ENCODE results near the gene REPIN1. TPM values are rescaled to one million over a fixed set of nuclear protein-coding genes. Genes with fewer than 3 reads are reported as not detected.

REPIN1 gene
- total RNA-seq, 1 experiment from 2014 or later, result 106 TPM

DNA sequence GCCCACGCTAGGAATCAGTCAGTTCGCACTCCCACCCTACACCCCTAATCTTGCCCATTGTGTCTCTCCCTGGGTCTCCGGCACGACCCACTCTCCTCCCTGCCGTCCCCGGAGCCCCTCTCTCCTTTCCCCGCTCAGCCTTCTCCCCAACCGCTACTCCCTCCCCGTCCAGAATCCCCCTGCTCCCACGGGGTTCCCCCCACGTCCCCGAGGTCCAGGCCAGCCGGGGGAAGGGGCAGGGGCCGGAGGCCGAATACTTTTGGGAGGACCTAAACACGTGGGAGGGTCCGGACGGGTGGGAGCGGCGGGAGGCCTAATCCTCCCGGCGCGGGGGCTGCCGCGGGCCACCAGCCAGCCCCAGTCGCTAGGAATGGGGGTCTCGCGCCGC is 27.8 kb upstream of the REPIN1 start:
- Histone ChIP-seq H3K9ac (ENCODE audit: low read length) (no peak overlapping the region), H3K27me3 (ENCODE audit: insufficient read depth, low read length) (no peaks in the 10 kb centered on the region), H2AFZ (ENCODE audit: low read depth, low read length, poor library complexity, severe bottlenecking) (no peak overlapping the region), H3K27ac (ENCODE audit: low read depth, low read length) (no peak overlapping the region), H3K4me3 (replicated peaks in 1 of 2; ENCODE audit: low read depth in 1 of 2, low read length in 2 of 2) (no peak overlapping the region), H3K79me2 (ENCODE audit: insufficient read depth, low read length) (no peaks in the 10 kb centered on the region), H3K9me3 (ENCODE audit: control insufficient read depth in 1 of 2, insufficient read depth in 1 of 2, low read depth in 1 of 2, low read length in 2 of 2) (no peaks in the 10 kb centered on the region), H3K9me2 (ENCODE audit: insufficient read depth) (no peaks in the 10 kb centered on the region), H4K20me1 (ENCODE audit: insufficient read depth) (no peaks in the 10 kb centered on the region), H3K4me2 (ENCODE audit: low read length) (no peak overlapping the region), H3K36me3 (ENCODE audit: control insufficient read depth in 1 of 2, insufficient read depth in 2 of 2, low read length in 2 of 2) (no peaks in the 10 kb centered on the region), H3K4me1 (ENCODE audit: control insufficient read depth in 1 of 2, insufficient read depth in 2 of 2, low read length in 2 of 2) (no peaks in the 10 kb centered on the region)
- DNase-seq (ENCODE audit: low read depth, low spot score) (no peak), ATAC-seq (no peak)
- POLR2A ChIA-PET, result no interaction called here
- CTCF ChIA-PET, result no interaction called here
- intact Hi-C loops (cut with micrococcal nuclease), result no loop called here
- TF ChIP-seq POLR2AphosphoS5 (IDR thresholded peaks at IDR 0.05; ENCODE audit: low read depth, low read length) (no peak), POLR2A (IDR thresholded peaks at IDR 0.05; ENCODE audit: borderline replicate concordance, extremely low read depth, insufficient read depth, insufficient read length) (no peak), JUND (IDR thresholded peaks at IDR 0.05) (no peak)
- TF ChIP-seq, protein P1, sequence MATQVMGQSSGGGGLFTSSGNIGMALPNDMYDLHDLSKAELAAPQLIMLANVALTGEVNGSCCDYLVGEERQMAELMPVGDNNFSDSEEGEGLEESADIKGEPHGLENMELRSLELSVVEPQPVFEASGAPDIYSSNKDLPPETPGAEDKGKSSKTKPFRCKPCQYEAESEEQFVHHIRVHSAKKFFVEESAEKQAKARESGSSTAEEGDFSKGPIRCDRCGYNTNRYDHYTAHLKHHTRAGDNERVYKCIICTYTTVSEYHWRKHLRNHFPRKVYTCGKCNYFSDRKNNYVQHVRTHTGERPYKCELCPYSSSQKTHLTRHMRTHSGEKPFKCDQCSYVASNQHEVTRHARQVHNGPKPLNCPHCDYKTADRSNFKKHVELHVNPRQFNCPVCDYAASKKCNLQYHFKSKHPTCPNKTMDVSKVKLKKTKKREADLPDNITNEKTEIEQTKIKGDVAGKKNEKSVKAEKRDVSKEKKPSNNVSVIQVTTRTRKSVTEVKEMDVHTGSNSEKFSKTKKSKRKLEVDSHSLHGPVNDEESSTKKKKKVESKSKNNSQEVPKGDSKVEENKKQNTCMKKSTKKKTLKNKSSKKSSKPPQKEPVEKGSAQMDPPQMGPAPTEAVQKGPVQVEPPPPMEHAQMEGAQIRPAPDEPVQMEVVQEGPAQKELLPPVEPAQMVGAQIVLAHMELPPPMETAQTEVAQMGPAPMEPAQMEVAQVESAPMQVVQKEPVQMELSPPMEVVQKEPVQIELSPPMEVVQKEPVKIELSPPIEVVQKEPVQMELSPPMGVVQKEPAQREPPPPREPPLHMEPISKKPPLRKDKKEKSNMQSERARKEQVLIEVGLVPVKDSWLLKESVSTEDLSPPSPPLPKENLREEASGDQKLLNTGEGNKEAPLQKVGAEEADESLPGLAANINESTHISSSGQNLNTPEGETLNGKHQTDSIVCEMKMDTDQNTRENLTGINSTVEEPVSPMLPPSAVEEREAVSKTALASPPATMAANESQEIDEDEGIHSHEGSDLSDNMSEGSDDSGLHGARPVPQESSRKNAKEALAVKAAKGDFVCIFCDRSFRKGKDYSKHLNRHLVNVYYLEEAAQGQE (IDR thresholded peaks at IDR 0.05; ENCODE audit: low read depth), result no peak
- no TSS peak for BruUV-seq (replicated peaks)
- RAD21 ChIA-PET (ENCODE audit: low non-redundant PET in 1 of 2, low total read pairs in 2 of 2, uncharacterized antibody in 2 of 2, unreplicated experiment in 2 of 2), result no interaction called here

DNA sequence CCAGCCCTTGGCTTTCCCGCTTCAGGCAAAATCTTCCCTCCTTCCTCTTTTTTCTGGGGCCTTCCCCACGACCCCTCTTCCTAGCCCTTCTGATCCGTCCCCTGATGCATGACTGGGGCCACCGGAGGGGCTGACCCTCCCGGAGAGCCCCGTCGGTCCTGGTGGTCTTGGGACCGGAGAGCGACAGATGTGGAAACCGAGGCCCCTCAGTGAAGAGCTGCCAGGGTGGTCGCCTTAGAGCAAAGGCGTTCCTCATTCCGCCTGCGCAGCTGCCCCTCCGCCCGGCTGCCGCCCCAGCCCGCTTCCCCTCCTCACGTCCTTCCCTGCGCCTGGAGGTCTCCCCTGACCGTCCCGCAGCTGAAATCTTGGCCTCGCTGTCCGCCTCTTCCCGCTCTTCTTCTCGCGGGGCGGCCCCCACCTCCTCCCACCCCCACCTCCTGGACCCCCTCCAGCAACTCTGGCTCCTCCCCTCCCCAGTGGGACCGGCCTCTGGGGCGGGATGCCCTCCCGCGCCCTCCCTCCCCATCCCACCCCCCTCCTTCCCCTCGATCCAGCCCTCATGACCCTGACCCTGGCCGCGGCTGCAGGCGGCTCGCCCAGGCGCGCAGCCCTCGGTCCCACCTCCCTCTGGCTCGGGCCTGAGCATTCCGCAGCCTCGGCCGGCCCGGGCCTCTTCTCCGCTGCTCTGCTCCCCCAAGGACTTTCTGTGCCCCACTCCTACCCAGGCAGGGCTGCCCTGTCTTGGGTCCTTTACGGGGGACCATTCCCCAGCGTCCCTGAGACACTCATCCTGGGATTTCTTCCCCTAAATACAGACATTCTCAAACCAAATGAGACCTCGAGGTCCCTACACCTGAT is 27.1 kb upstream of the REPIN1 start, which contains the start of gene RARRES2:
Gene RARRES2, minus strand, starts transcription at position 367 of the 858 bp plus-strand sequence. CDS start 1,020 bp downstream, outside the sequence.
- CTCF ChIA-PET, result no interaction called here
- no TSS peak for BruUV-seq (replicated peaks)
- no peaks in the 10 kb centered on the region for H3K79me2 ChIP-seq (ENCODE audit: insufficient read depth, low read length)
- TF ChIP-seq JUND (IDR thresholded peaks at IDR 0.05), result no peak
- no peak for TF ChIP-seq EZH2 (IDR thresholded peaks at IDR 0.05)
- TF ChIP-seq SP1 (IDR thresholded peaks at IDR 0.05; ENCODE audit: low read depth), result no peak
- TF ChIP-seq YY1 (IDR thresholded peaks at IDR 0.05; ENCODE audit: extremely low read depth, insufficient replicate concordance, low read depth, low read length), result no peak
- no peak for TF ChIP-seq FOSL1 (IDR thresholded peaks at IDR 0.05; ENCODE audit: low read depth)
- TF ChIP-seq, protein P2, sequence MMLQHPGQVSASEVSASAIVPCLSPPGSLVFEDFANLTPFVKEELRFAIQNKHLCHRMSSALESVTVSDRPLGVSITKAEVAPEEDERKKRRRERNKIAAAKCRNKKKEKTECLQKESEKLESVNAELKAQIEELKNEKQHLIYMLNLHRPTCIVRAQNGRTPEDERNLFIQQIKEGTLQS (IDR thresholded peaks at IDR 0.05), result no peak
- no peak for TF ChIP-seq EZH2phosphoT487 (IDR thresholded peaks at IDR 0.05; ENCODE audit: borderline replicate concordance)
- TF ChIP-seq, protein P1 (IDR thresholded peaks at IDR 0.05; ENCODE audit: low read depth), result no peak
- TF ChIP-seq CBX3 (IDR thresholded peaks at IDR 0.05; ENCODE audit: low read depth), result no peak
- TF ChIP-seq CEBPB (IDR thresholded peaks at IDR 0.05; ENCODE audit: low read depth), result no peak
- no peak for TF ChIP-seq EGR1 (IDR thresholded peaks at IDR 0.05; ENCODE audit: low read depth)

More for the DNA sequence above, 27.1 kb upstream of the REPIN1 start, which contains the start of gene RARRES2:
- Histone ChIP-seq H3K27me3 (ENCODE audit: insufficient read depth, low read length) (no peaks in the 10 kb centered on the region), H3K4me1 (ENCODE audit: control insufficient read depth in 1 of 2, insufficient read depth in 2 of 2, low read length in 2 of 2) (no peaks in the 10 kb centered on the region), H3K4me2 (ENCODE audit: low read length) (no peak within 1 kb of the TSS), H3K9me3 (ENCODE audit: control insufficient read depth in 1 of 2, insufficient read depth in 1 of 2, low read depth in 1 of 2, low read length in 2 of 2) (no peaks in the 10 kb centered on the region), H3K9ac (ENCODE audit: low read length) (no peak within 1 kb of the TSS), H3K27ac (ENCODE audit: low read depth, low read length) (no peak within 1 kb of the TSS), H3K36me3 (ENCODE audit: control insufficient read depth in 1 of 2, insufficient read depth in 2 of 2, low read length in 2 of 2) (no peaks in the 10 kb centered on the region), H3K9me2 (ENCODE audit: insufficient read depth) (no peaks in the 10 kb centered on the region), H4K20me1 (ENCODE audit: insufficient read depth) (no peaks in the 10 kb centered on the region), H2AFZ (ENCODE audit: low read depth, low read length, poor library complexity, severe bottlenecking) (no peak within 1 kb of the TSS), H3K4me3 (replicated peaks in 1 of 2; ENCODE audit: low read depth in 1 of 2, low read length in 2 of 2) (no peak within 1 kb of the TSS)
- RAD21 ChIA-PET (ENCODE audit: low non-redundant PET in 1 of 2, low total read pairs in 2 of 2, uncharacterized antibody in 2 of 2, unreplicated experiment in 2 of 2), result no interaction called here
- POLR2A ChIA-PET, result no interaction called here
- ATAC-seq (no peak), DNase-seq (ENCODE audit: low read depth, low spot score) (no peak)
- intact Hi-C loops (cut with micrococcal nuclease), result no loop called here
